A673 (cell line): ENCODE measurements around the gene RTCB. TPM values are rescaled to one million over a fixed set of nuclear protein-coding genes. Genes with fewer than 3 reads are reported as not detected.

ENCODE experiments used
- BruUV-seq: library from RNA; stranded (reverse); fragments of 400-500 nt; replicated peaks from 2 replicates; lab custom pipeline; 2021; lab: Mats Ljungman, UMichigan
- CTCF ChIA-PET: fragments of 300-600 bp; sonication (Branson Sonifier 250); formaldehyde crosslinking; loops from one replicate; lab custom pipeline; 2022; ENCODE audit warnings: antibody characterized with exemption; lab: Charles Lee
- POLR2A ChIA-PET: fragments of 300-600 bp; sonication (Branson Sonifier 250); formaldehyde crosslinking; loops from one replicate; lab custom pipeline; 2022; ENCODE audit warnings: antibody characterized with exemption; ENCODE audit not compliant: low non-redundant PET; lab: Charles Lee
- DNase-seq: peaks from one replicate; pipeline ENCODE4 v3.0.0-alpha.2; 2015; ENCODE audit warnings: low spot score
- H3K27ac ChIP-seq: fragments of 200-600 bp; sonication (generic); 2 replicates; pipeline ENCODE4 v1.5.1; 2016; ENCODE audit warnings: mixed run types, low read depth, mild to moderate bottlenecking, mixed read lengths, antibody characterized with exemption, low read length; ENCODE audit not compliant: poor library complexity, severe bottlenecking
- H3K27me3 ChIP-seq: fragments of 200-600 bp; sonication (generic); replicated peaks from 2 replicates; pipeline ENCODE4 v1.6.1; 2017; ENCODE audit warnings: mixed run types, low read depth, mild to moderate bottlenecking, mixed read lengths, antibody characterized with exemption, low read length; ENCODE audit not compliant: insufficient read depth, poor library complexity
- H3K36me3 ChIP-seq: fragments of 200-600 bp; sonication (generic); 2 replicates; pipeline ENCODE4 v1.6.1; 2016; ENCODE audit warnings: mixed run types, mild to moderate bottlenecking, mixed read lengths, antibody characterized with exemption, low read length; ENCODE audit not compliant: insufficient read depth, poor library complexity, severe bottlenecking
- H3K4me1 ChIP-seq: fragments of 200-600 bp; sonication (generic); 2 replicates; pipeline ENCODE4 v1.6.1; 2017; ENCODE audit warnings: mixed run types, mild to moderate bottlenecking, mixed read lengths, antibody characterized with exemption, low read length; ENCODE audit not compliant: insufficient read depth, poor library complexity, severe bottlenecking
- H3K4me3 ChIP-seq: fragments of 200-600 bp; sonication (generic); 2 replicates; pipeline ENCODE4 v1.5.1; 2016; ENCODE audit warnings: low read depth, mixed run types, mild to moderate bottlenecking, mixed read lengths, low read length; ENCODE audit not compliant: poor library complexity, severe bottlenecking
- H3K9me3 ChIP-seq: fragments of 200-600 bp; sonication (generic); 2 replicates; pipeline ENCODE4 v1.6.1; 2016; ENCODE audit warnings: mixed run types, low read depth, mild to moderate bottlenecking, mixed read lengths, antibody characterized with exemption, low read length; ENCODE audit not compliant: poor library complexity, severe bottlenecking
- CTCF ChIP-seq: fragments of 300-800, 200-600 bp; sonication (generic); conservative IDR thresholded peaks from 2 replicates; pipeline ENCODE4 v1.5.1; 2017; ENCODE audit warnings: low read depth, mild to moderate bottlenecking, antibody characterized with exemption, low read length, moderate library complexity, mixed read lengths
- EZH2 ChIP-seq: fragments of 200-600 bp; sonication (generic); IDR thresholded peaks from 2 replicates; pipeline ENCODE4 v1.6.1; 2017; ENCODE audit warnings: borderline replicate concordance, low read depth, mild to moderate bottlenecking, mixed read lengths, antibody characterized with exemption, low read length; ENCODE audit not compliant: poor library complexity, severe bottlenecking
- intact Hi-C: fragments of 100-400 bp; cut with micrococcal nuclease; formaldehyde crosslinking; loops from one replicate; pipeline ENCODE4 v1.10.0; 2022; ENCODE audit not compliant: unreplicated experiment
- total RNA-seq: library from RNA; stranded (reverse); gene quantifications from 2 replicates; pipeline ENCODE4 v1.2.3, GENCODE V29; 2021

RTCB gene
- total RNA-seq, 1 experiment from 2014 or later = 123 TPM

GRCh38 chr22:32396746-32397145 lies 15.3 kb downstream of the RTCB start:
- TF ChIP-seq EZH2 = no peak
- TF ChIP-seq CTCF = no peak
- H3K36me3 ChIP-seq = peaks cover 82% of the 10 kb centered on the region
- H3K9me3 ChIP-seq = no peaks in the 10 kb centered on the region
- intact Hi-C loops = no loop called here
- no peaks in the 10 kb centered on the region for H3K27me3 ChIP-seq
- no peaks in the 10 kb centered on the region for H3K4me1 ChIP-seq
- BruUV-seq = no TSS peak
- no peak overlapping the region for H3K4me3 ChIP-seq
- DNase-seq = no peak
- no peak overlapping the region for H3K27ac ChIP-seq
- POLR2A ChIA-PET = no interaction called here
- CTCF ChIA-PET = no interaction called here

GRCh38 chr22:32396255-32396654 lies 15.8 kb downstream of the RTCB start:
- no peak for DNase-seq
- intact Hi-C loops = no loop called here
- Histone ChIP-seq H3K27me3 (no peaks in the 10 kb centered on the region), H3K4me3 (no peak overlapping the region), H3K36me3 (peaks cover 82% of the 10 kb centered on the region), H3K4me1 (no peaks in the 10 kb centered on the region), H3K27ac (no peak overlapping the region), H3K9me3 (no peaks in the 10 kb centered on the region)
- TF ChIP-seq CTCF = no peak
- no peak for TF ChIP-seq EZH2
- POLR2A ChIA-PET = no interaction called here
- CTCF ChIA-PET = no interaction called here
- no TSS peak for BruUV-seq

DNA sequence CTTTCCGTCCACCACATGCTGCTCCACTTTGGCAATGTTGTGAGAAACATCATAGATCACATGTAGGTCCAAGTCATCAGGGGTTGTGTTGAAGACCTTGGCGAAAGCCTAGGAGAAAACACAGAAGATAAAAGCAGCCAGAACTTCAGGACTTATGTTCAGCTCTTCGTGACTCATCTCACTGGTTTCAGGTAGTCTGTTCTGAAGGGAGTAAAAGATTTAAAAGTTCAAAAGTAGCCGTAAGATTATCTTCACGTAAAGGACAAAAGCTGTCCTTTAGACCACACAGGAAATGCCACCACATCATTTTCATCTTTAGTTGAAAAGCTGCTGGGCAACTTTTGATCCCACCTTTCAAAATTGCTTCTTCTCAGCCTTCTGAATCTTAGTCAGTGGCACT lies 16.9 kb downstream of the RTCB start:
- no peak for DNase-seq
- no TSS peak for BruUV-seq
- Histone ChIP-seq H3K4me1 (no peaks in the 10 kb centered on the region), H3K27me3 (no peaks in the 10 kb centered on the region), H3K36me3 (peaks cover 78% of the 10 kb centered on the region), H3K27ac (no peak overlapping the region), H3K4me3 (no peak overlapping the region), H3K9me3 (no peaks in the 10 kb centered on the region)
- TF ChIP-seq CTCF (no peak), EZH2 (no peak)
- intact Hi-C loops = no loop called here
- ChIA-PET POLR2A (no interaction called here), CTCF (no interaction called here)
